Sciatic nerve (tissue), 2 donors: ENCODE results near the gene CYP39A1. TPM values are rescaled to one million over a fixed set of nuclear protein-coding genes. Genes with fewer than 3 reads are reported as not detected.

Source experiments
- ATAC-seq: fragments of 200-7000 bp; cut with Tn5 transposase; one replicate; pipeline ENCODE4 v1.9.1; 2020; ENCODE audit warnings: mild to moderate bottlenecking, moderate library complexity
- DNase-seq: peaks from one replicate; pipeline ENCODE4 v3.0.0-alpha.2; 2020; ENCODE audit warnings: low spot score
- intact Hi-C: fragments of 100-400 bp; cut with DNase I; formaldehyde crosslinking; loops from one replicate; pipeline ENCODE4 v1.14.2; 2022
- total RNA-seq: library from RNA; stranded (reverse); fragmentation: NEBNext Ultra II Directional; extraction: Animal tissue kit (Norgen Biotek cat#: 25700); gene quantifications from one replicate; pipeline ENCODE4 v1.2.1, GENCODE V29; 2021
- donor health status: DM: no; HTN: no; CAD: no.
- donor health status: DM: no; HTN: no; CAD: no.

Gene CYP39A1
- total RNA-seq, 1 donor from 2014 or later, result 8.3 TPM

DNA sequence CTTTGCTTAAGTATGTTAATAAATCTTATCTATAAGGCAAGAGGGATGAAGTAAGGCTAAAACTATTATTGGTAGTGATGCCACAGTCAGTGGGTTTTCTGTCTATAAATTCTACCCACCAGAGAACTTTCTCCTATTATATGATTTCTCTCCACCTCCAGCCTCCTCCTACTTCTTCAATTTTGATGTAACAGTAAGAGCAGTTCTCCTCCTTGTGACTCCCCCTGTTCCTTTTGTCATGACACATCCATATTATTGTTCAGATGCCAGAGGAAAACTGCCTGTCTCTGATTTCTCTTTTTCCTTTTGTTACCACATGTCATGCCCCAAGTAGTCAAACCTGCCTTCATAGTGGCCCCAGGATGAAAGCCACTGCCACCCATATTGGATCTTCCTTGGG is 152.2 kb downstream of the CYP39A1 start:
- no peak for ATAC-seq
- intact Hi-C loops, result no loop called here
- DNase-seq, result no peak

Other genes starting within 250 kb of the CYP39A1 start
- 14.8 TPM for gene RCAN2, start 161.4 kb downstream of the CYP39A1 start, total RNA-seq
- gene SLC25A27, start 157 bp upstream of the CYP39A1 start, total RNA-seq, result 49.0 TPM
- gene TDRD6, start 35.1 kb upstream of the CYP39A1 start, total RNA-seq, result 1.9 TPM
- gene PLA2G7, start 82.6 kb upstream of the CYP39A1 start, total RNA-seq, result 5.9 TPM
- not detected for gene ANKRD66, start 94.1 kb upstream of the CYP39A1 start, total RNA-seq
- gene MEP1A, start 140.6 kb upstream of the CYP39A1 start, total RNA-seq, result not detected